ENCODE measurements around the gene BTNL9. TPM values are rescaled to one million over a fixed set of nuclear protein-coding genes. Genes with fewer than 3 reads are reported as not detected.

Gene BTNL9
- total and polyA plus RNA-seq, 2 of the 8 experiments (the other 6 are each of a cell fraction or from before 2014, with no cell fraction given): 0.23 to 0.89 TPM

DNA sequence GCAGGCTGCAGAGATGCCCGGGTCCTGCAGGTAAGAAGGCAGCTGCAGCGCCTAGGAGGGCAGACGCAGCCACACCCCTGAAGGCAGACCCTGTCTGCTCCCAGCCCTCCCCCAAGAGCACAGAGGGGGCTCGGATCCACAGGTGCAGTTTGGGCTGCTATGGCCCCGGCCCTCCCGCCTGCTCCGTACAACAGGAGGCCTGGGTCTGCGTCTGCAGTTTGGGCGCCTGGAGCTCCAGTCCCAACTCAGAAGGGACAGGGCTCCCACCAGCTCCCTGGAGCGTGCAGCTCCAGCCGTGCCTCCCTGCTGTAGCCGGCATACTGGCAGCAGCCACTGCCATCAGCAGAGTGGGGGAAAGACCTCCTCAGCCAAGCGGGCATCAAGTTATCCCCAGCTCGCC lies 30.5 kb downstream of the BTNL9 start:
- no peak overlapping the region for H4K91ac ChIP-seq (replicated peaks; ENCODE audit: insufficient read length, low read length)
- no peak overlapping the region for H2BK120ac ChIP-seq (replicated peaks; ENCODE audit: low read depth, low read length)
- 81% methylated on average over 14 of the region's 14 CpGs; no CpG with 5 or more reads in 1 of the 2 experiments for WGBS, 2 experiments (ENCODE audit: extremely low coverage in 1 of 2, insufficient coverage in 1 of 2, insufficient read length in 1 of 2, insufficient replicate concordance in 2 of 2, low coverage in 1 of 2, low lambda C conversion rate in 2 of 2, missing lambda C conversion rate in 1 of 2)
- no peak overlapping the region for H3K56ac ChIP-seq (replicated peaks; ENCODE audit: insufficient read length, low read depth, low read length)
- ChIA-PET POLR2A (ENCODE audit: partially characterized antibody) (interaction anchor here (0.6 to 2.9 kb wide), 3 partner anchors 13 to 29 kb away, joined by 3 to 10 read pairs (median 7); no protein-coding TSS in a partner anchor), CTCF (ENCODE audit: partially characterized antibody) (interaction anchor here (1.1 to 2.6 kb wide), 3 partner anchors 14 to 17 kb away, joined by 5 to 13 read pairs (median 6); no protein-coding TSS in a partner anchor)
- H3K27me3 ChIP-seq (replicated peaks in 1 of 4; ENCODE audit: control insufficient read depth in 3 of 4, extremely low read depth in 1 of 4, insufficient read depth in 3 of 4, low read length in 3 of 4): no peaks in the 10 kb centered on the region; a peak in 2 of 7 replicates
- FAIRE-seq (no peak), DNase-seq (ENCODE audit: low read depth in 1 of 2, low spot score in 2 of 2) (no peak)
- no peak overlapping the region for H2AK5ac ChIP-seq (ENCODE audit: low read depth, low read length)
- H2BK20ac ChIP-seq (ENCODE audit: low read length): no peak overlapping the region
- no peak overlapping the region for H4K8ac ChIP-seq (ENCODE audit: extremely low read depth, insufficient read depth, low read length)
- no peak overlapping the region for H3K23ac ChIP-seq (ENCODE audit: insufficient read length)
- TF ChIP-seq SP2 (IDR thresholded peaks at IDR 0.05; ENCODE audit: low read length) (no peak), EP300 (IDR thresholded peaks at IDR 0.05; ENCODE audit: borderline replicate concordance in 1 of 2, low read depth in 2 of 2, low read length in 2 of 2) (no peak), CREB1 (IDR thresholded peaks at IDR 0.05) (no peak), ASH2L (IDR thresholded peaks at IDR 0.05; ENCODE audit: low read length) (no peak), RNF2 (IDR thresholded peaks at IDR 0.05; ENCODE audit: borderline replicate concordance, low read depth, low read length, missing control alignments, poor library complexity, severe bottlenecking) (no peak)
- TF ChIP-seq, protein P1, sequence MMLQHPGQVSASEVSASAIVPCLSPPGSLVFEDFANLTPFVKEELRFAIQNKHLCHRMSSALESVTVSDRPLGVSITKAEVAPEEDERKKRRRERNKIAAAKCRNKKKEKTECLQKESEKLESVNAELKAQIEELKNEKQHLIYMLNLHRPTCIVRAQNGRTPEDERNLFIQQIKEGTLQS (IDR thresholded peaks at IDR 0.05; ENCODE audit: insufficient read depth, low read depth, low read length): no peak
- H3K79me1 ChIP-seq (ENCODE audit: low read depth, low read length): no peaks in the 10 kb centered on the region
- H3K4me3 ChIP-seq (ENCODE audit: extremely low read depth in 1 of 4, insufficient read depth in 2 of 4, low read depth in 3 of 4, low read length in 4 of 4): peak overlapping the region in 2 of 4 experiments; percentile 14 to 49; a peak in 3 of 8 replicates
- no peaks in the 10 kb centered on the region for H3K23me2 ChIP-seq (ENCODE audit: low read depth, low read length)
- no peaks in the 10 kb centered on the region for H4K20me1 ChIP-seq (replicated peaks in 1 of 2; ENCODE audit: control insufficient read depth in 1 of 2, insufficient read depth in 2 of 2, low read length in 2 of 2)
- H3K4ac ChIP-seq (replicated peaks; ENCODE audit: insufficient read length, low read depth, low read length): no peak overlapping the region
- peaks cover 0 to 5% (median 3%) of the 10 kb centered on the region in 4 experiments; a peak in 3 of 7 replicates for H3K4me1 ChIP-seq (replicated peaks in 1 of 4; ENCODE audit: control insufficient read depth in 3 of 4, insufficient read depth in 4 of 4, low read length in 3 of 4)
- peak overlapping the region; percentile 50 to 58; a peak in 2 of 4 replicates for H3K4me2 ChIP-seq (ENCODE audit: insufficient read depth in 1 of 2, low read depth in 2 of 2, low read length in 2 of 2)
- no peak overlapping the region for H2BK5ac ChIP-seq (ENCODE audit: low read depth, low read length)
- no peak overlapping the region for H3K18ac ChIP-seq (ENCODE audit: extremely low read depth, low read length)
- no peaks in the 10 kb centered on the region for H3K36me3 ChIP-seq (ENCODE audit: control insufficient read depth in 2 of 4, insufficient read depth in 4 of 4, low read length in 3 of 4)
- no peak overlapping the region for H2BK15ac ChIP-seq (ENCODE audit: low read length)
- no peak overlapping the region for H3K9ac ChIP-seq (replicated peaks in 1 of 4; ENCODE audit: extremely low read depth in 1 of 4, low read depth in 3 of 4, low read length in 3 of 4)
- no peaks in the 10 kb centered on the region for H3K79me2 ChIP-seq (ENCODE audit: control insufficient read depth in 1 of 2, insufficient read depth in 2 of 2, low read length in 2 of 2)
- no peak overlapping the region for H3K27ac ChIP-seq (ENCODE audit: low read depth, low read length)
- no peak overlapping the region for H2AFZ ChIP-seq (ENCODE audit: low read length)
- H3K9me3 ChIP-seq (ENCODE audit: insufficient read depth in 2 of 2, low read depth in 1 of 2, low read length in 1 of 2): peaks cover 5 to 18% of the 10 kb centered on the region in 2 experiments
- H3K14ac ChIP-seq (ENCODE audit: insufficient read length): no peak overlapping the region
- H4K5ac ChIP-seq (ENCODE audit: insufficient read length, low read depth, low read length): peak overlapping the region; percentile 52
- no peak overlapping the region for H2BK12ac ChIP-seq (ENCODE audit: low read depth, low read length)
